ENCODE results near the gene ROR1. TPM values are rescaled to one million over a fixed set of nuclear protein-coding genes. Genes with fewer than 3 reads are reported as not detected.

Gene ROR1
- polyA plus RNA-seq, 3 donors = 22.6 to 31.2 (median 28.9) TPM

DNA sequence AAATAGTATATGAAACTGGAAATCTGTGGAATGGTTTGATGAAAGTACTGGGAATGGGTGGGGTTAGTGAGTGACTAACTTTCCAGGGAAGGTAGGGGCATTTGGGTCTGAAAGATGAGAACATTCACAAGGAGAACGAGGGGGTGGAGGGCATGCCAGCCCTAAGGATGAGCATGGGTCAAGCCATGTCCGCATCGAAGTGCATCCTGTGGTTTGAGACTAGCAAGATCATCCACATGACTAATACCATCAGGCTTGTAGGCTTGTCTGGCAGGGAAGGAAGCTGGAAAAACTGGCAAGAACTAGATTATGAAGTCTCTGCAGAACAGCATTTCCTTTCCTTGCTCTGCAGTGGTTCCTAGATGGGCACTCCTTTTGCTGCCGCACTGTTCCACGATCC lies 359.2 kb downstream of the ROR1 start:
- DNase-seq = no peak

DNA sequence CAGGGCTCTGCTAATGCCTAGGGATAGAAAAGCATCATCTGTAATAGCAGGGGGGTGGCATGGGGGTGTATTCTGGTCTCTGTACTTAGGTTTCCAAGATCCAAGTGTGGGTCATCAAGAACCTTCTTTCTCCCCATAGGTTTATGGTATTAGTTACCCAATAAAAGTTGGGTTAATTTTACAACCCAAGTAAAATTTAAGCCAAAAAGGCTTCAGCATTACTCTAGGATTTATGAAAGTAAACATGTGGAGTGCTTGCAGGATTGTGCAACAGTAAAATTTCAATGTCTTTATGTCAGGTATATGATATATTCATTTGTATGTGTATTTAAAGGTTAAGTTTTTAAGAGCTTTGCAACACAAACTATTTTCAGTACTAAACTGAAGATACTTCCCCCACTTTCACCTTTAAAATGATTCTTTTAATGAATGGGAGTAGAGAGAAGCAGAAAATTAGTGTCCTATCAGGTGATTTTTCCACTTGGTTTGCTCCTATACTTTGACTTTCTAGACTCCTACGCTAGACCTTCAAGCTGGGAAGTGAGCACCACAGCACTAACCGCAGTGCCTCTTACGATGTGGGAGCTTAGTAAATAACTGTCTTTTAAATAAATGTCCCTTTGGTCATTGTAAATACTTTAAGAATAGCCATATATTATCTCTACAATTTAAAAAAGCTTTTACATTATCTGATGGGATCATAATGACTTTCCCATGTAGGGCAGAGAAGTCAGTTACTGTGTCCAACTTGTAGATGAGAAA lies 361.8 kb downstream of the ROR1 start:
- peak; percentile 46 for DNase-seq

DNA sequence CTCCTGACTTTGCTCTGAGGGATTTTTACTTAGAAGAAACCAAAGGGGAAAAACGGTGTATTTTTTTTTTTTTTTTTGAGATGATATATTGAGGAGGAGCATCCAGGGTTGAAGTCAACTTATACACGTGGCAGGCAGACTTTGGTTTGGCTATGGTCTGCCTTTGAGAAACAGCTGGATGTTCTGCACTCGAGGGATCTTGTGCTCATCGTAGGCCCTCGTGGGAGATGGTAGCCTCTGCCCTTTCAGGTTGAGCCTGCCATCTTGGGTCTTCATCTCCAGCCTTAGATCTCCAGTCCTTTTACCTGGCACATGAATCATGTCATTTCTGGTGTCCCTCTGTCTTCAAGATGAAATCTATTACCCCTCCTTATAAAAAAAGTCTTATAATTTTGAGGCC lies 362.5 kb downstream of the ROR1 start:
- DNase-seq = no peak

DNA sequence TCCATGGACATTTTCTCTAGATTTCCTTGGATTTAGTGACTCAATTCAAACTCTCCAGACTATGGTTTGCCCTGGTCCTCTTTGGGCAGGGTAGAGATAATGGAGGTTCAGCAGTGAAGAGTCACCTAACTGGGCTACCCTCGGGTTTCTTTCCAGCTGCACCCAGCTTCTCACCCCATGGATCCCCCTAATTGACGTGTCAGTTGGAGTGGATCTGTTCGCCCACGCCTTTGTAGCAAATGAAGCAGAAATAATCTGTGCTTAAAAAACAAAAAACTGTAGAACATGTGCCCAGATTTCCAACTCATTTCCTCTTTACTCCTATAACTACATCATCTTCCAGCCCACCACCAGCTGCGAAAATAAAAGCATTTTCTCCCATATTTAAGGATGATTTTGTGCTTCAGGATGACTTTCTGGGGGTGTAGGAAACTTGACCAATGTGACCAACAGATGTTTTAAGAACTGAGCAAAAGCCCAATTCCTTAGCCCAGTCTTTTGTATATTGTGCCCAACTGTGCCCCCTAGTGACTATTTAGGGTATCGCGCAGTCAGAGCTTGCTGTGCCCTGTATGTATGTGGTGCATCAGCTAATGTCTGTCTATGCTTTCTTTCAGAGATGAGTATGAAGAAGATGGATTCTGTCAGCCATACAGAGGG lies 363.1 kb downstream of the ROR1 start:
- peak; percentile 82 for DNase-seq

- DNase-seq = peak; percentile 50
Observed at GRCh38 chr1:64137412-64137803, 363.6 kb downstream of the ROR1 start.

GRCh38 chr1:64139877-64140276 lies 366.1 kb downstream of the ROR1 start:
- DNase-seq = no peak

GRCh38 chr1:64140596-64140995 lies 366.8 kb downstream of the ROR1 start:
- DNase-seq = no peak

GRCh38 chr1:64147045-64147724 lies 373.4 kb downstream of the ROR1 start:
- no peak for DNase-seq

GRCh38 chr1:64147759-64148158 lies 373.9 kb downstream of the ROR1 start:
- no peak for DNase-seq

DNA sequence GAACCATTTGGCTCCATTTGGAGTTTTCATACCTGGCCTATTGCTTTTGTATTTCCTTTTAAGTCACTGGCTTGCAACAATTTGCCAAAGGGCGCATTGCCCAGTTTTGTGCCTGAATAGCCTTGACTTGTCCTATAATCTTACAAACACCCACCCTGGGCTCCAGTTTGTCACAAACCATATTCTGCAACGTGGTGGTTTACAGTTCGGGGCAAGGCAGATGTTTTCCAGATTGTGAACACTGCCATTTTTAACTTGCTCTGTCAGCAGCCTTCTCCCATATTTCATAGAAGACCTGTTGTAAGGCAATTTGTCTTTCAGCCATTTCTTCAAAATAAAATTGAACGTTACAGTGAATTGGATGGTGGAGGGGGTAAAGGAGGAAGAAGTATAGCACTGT lies 376.4 kb downstream of the ROR1 start:
- no peak for DNase-seq

- no peak for DNase-seq
Observed at GRCh38 chr1:64150729-64151230, 377.0 kb downstream of the ROR1 start.

GRCh38 chr1:64155278-64155677 lies 381.5 kb downstream of the ROR1 start:
- DNase-seq = no peak

DNA sequence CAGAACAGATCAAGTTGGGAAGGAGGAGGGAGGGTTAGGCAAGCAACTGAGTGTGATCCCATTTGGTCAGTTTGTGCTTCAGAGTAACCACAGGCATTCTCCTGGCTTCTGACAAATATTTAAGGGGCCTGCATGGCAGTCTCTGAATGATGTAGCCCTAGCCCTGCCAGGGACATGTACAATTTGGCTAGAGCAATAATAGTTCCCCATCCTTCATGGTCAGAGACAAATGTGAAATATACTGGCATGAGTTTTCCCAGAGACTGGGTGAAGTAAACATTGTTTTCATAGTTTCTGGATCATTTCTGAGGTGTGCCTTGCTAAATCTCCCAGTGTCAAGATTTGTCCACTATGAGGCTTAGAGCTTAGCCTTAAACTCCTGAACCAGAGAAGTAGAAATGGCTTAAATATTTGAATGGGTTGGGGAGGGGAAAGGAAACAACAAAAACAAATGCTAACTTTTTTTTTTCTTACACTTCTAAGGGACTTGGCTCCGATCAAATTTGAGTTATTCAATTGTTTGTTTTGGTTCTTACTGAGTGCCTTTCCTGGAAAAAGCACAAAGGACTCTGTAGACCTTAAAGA lies 387.6 kb downstream of the ROR1 start:
- no peak for DNase-seq

GRCh38 chr1:64162151-64162550 lies 388.3 kb downstream of the ROR1 start:
- DNase-seq = no peak

DNA sequence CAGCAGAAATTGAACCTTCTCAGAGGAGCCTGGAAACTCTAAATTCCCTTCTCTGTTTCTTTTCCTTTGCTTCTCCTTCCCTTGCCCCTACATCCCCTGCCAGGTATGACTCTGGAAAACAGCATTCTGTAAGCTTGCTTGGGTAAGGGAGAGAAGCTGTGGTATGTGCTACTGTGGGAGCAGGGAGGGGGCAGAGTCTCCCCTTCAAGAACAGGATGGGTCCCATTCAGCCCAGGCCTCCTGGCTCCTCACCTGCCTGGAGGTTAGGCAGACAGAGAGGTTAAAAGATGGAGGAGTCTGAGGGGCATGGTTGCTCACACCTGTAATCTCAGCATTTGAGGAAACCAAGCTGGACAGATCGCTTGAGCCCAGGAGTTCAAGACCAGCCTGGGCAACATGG lies 389.0 kb downstream of the ROR1 start:
- DNase-seq = no peak

- no peak for DNase-seq
Observed at GRCh38 chr1:64163431-64163830, 389.6 kb downstream of the ROR1 start.

DNA sequence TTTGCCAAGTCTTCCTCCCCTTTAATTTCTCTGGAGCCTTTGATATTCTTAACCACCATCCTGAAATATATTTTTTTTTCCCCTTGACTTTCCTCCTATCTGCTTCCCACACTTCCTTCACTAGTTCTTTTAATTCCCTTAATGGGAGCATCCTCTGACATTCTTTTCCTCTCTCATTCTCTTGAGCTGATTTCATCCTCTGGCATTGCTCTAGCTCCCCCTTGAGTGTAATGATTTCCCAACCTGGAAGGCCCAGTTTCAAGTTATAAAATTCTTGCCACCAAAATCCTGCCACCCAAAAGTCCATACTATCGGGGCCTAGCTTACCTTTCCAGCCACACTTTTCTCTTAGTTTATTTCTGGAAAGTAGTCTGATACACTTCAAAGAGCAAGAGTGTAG lies 390.2 kb downstream of the ROR1 start:
- no peak for DNase-seq

GRCh38 chr1:64166629-64167028 lies 392.8 kb downstream of the ROR1 start:
- DNase-seq = no peak

DNA sequence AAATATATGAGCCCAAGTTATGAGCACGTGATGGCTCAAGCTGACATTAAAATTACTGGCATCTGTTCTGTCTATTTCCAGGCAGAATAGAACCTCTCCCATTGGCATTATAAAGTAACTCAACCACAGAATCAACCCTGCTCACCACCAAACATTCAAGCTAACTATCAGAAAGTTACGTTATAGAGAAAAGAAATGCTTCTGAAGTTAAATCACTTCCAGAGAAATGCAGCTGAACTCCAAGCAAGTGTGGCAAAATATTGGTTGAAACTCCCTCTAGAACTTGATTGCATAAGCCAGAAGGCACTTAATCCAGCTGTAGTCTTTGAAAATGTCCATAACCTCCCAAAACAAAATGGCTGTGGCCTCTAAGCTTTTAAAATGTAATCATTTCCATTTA lies 393.4 kb downstream of the ROR1 start:
- DNase-seq = no peak

- DNase-seq = no peak
Observed at GRCh38 chr1:64171246-64171645, 397.4 kb downstream of the ROR1 start.

DNA sequence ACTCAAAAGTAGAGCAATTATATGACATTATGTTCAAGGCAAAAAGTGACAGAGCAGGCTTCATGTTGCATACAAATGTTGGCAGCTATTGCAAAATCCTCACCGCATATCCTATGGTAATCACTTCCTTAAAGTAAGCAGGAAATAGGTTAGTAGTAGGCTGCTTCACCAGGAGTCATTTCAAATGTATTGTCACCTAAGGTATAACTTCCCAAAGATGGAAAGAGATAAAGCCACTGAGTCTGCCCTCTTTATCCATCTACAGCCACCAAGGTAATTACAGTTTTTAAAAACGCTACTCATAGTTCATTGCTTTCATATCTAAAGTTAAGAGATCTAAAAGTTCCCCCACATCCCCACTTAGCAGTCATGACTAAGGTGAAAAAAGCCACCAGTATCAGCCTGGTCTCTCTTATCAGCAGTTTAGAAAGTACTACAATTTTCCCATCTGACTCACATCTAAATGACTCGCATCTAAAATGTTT lies 398.0 kb downstream of the ROR1 start:
- DNase-seq = no peak

GRCh38 chr1:64172458-64172983 lies 398.7 kb downstream of the ROR1 start:
- DNase-seq = peak; percentile 61
